Left lung (tissue), 10 donors: Measurements from ENCODE around the gene RSPH6A. TPM values are rescaled to one million over a fixed set of nuclear protein-coding genes. Genes with fewer than 3 reads are reported as not detected.

Source experiments
- ATAC-seq: fragments of 200-7000 bp; cut with Tn5 transposase; one replicate; pipeline ENCODE4 v1.9.1; 2020; ENCODE audit warnings: moderate library complexity
- DNase-seq, 4 donors: peaks; one replicate each; pipeline ENCODE4 v3.0.0-alpha.2; 2013 to 2020
- H3K27ac ChIP-seq, 2 donors: fragments of 200-600 bp; sonication (generic) in 1 of 2; one replicate each; pipeline versions ENCODE4 v1.5.0 to v1.8.0; 2020 to 2021
- H3K27me3 ChIP-seq, 2 donors: fragments of 200-600 bp; sonication (generic) in 1 of 2; one replicate each; pipeline versions ENCODE4 v1.5.0 to v1.8.0; 2020 to 2021
- H3K36me3 ChIP-seq, 2 donors: fragments of 200-600 bp; sonication (generic) in 1 of 2; one replicate each; pipeline versions ENCODE4 v1.5.0 to v1.8.0; 2020 to 2021
- H3K4me1 ChIP-seq, 2 donors: fragments of 200-600 bp; one replicate each; pipeline ENCODE4 v1.8.0; 2021
- H3K4me3 ChIP-seq, 2 donors: fragments of 200-600 bp; sonication (generic) in 1 of 2; one replicate each; pipeline versions ENCODE4 v1.5.0 to v1.8.0; 2020 to 2021; ENCODE audit warnings: mild to moderate bottlenecking in 1 of 2
- H3K9me3 ChIP-seq, 2 donors: fragments of 200-600 bp; sonication (generic) in 1 of 2; one replicate each; pipeline versions ENCODE4 v1.5.0 to v1.8.0; 2020 to 2021
- CTCF ChIP-seq, 2 donors: fragments of 200-600 bp; sonication (generic) in 1 of 2; IDR thresholded peaks; one replicate each; pipeline versions ENCODE4 v1.5.0 to v1.8.0; 2021; ENCODE audit warnings: antibody characterized with exemption in 2 of 2
- intact Hi-C, 2 donors: fragments of 100-400 bp; cut with DNase I; formaldehyde crosslinking; loops; one replicate each; pipeline versions ENCODE4 v1.11.2 to v1.14.2; 2022
- polyA plus RNA-seq, 6 donors: library from polyadenylated mRNA; unstranded; fragments of 120-200 nt; gene quantifications; one replicate each; pipeline ENCODE4 v1.2.1, GENCODE V29; 2013; ENCODE audit not compliant: insufficient read length in 6 of 6
- total RNA-seq, 2 donors: library from RNA; stranded (reverse); fragmentation: NEBNext Ultra II Directional; extraction: Animal tissue kit (Norgen Biotek cat#: 25700); gene quantifications; one replicate each; pipeline ENCODE4 v1.2.1, GENCODE V29; 2021
- donor health status: DM: no; HTN: yes; CAD: no.
- donor health status: DM: no; HTN: no; CAD: no.

The RSPH6A gene
- total and polyA plus RNA-seq, 8 donors = 0.09 to 0.13 TPM; not detected in 6

DNA sequence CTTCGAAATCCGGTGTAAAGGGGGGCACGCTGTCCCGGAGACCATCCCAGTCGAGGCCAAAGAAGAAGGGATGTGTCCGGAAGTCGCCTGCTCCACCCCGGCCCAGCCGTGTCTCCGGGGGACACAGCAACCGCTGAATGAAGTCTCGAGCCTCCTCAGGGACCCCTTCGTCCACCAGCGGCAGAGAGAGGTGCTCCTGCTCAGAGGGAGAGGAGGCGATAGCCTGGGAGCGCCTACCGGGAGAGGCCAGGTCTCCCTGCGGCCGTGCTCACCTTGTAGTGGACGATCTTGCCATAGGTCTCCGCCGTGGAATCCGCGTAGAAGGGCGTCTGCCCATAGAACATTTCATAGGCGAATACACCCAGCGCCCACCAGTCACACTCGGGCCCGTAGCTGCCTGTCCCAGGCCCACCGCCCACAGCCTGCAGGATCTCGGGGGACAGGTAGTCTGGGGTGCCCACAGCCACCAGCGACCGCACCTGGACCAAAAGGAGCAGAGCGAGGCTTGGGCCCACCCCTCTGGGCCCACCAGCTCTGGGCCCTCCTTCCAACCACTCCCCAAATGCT, 37.6 kb downstream of the RSPH6A start:
- peaks cover 8 to 37% of the 10 kb centered on the region in 2 donors for H3K4me1 ChIP-seq
- no peaks in the 10 kb centered on the region for H3K9me3 ChIP-seq
- ATAC-seq (no peak), DNase-seq (peak in 1 of 4 donors; percentile 72)
- peaks cover 0 to 35% of the 10 kb centered on the region in 2 donors for H3K36me3 ChIP-seq
- intact Hi-C loops = no loop called here
- H3K27me3 ChIP-seq = peaks cover 0 to 92% of the 10 kb centered on the region in 2 donors
- H3K4me3 ChIP-seq = no peak overlapping the region
- no peak overlapping the region for H3K27ac ChIP-seq
- no peak for TF ChIP-seq CTCF (IDR thresholded peaks at IDR 0.05)

DNA sequence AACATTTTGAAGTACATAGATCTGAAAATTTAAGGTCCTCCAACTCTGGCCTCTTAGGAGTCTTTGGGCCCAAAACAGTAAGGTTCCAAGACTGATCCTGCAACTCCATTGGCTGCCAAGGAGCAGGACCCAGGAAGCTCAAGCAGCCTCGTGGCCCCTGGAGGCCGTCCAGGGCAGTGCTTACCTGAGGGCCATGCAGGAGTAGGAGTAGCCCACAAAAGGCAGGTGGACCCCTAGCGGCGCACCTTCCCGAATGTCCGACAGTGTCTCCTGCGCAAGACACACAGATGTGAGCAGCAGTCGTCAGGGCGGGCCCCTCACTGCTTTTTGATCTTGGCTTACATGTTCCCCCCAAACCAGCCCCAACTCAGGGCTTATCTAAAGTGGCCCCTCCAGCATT, 40.3 kb downstream of the RSPH6A start:
- Histone ChIP-seq H3K9me3 (no peaks in the 10 kb centered on the region), H3K36me3 (peaks cover 0 to 35% of the 10 kb centered on the region in 2 donors), H3K27me3 (peaks cover 0 to 92% of the 10 kb centered on the region in 2 donors), H3K4me3 (no peak overlapping the region), H3K27ac (no peak overlapping the region), H3K4me1 (peaks cover 3 to 27% of the 10 kb centered on the region in 2 donors)
- intact Hi-C loops = no loop called here
- TF ChIP-seq CTCF (IDR thresholded peaks at IDR 0.05) = no peak
- DNase-seq (peak in 1 of 4 donors; percentile 41), ATAC-seq (no peak)

DNA sequence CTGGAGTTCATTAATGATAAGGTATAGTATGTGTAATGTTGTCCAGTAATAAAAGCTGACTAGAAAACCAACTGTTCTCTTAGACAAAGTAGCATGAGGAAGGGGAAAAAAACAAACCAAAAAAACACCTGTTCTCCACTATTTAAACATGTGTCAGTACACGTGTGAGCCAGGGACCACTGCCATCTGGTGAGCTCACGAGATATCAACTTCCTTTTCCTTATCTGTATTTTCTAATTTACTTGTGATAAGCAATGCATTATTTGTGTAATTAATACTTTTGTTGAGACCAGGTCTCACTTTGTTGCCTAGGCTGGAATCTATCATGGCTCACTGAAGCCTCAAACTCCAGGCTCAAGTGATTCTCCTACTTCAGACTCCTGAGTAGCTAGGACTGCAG, 41.7 kb downstream of the RSPH6A start:
- Histone ChIP-seq H3K4me1 (peaks cover 3 to 28% of the 10 kb centered on the region in 2 donors), H3K9me3 (no peaks in the 10 kb centered on the region), H3K27me3 (peaks cover 0 to 92% of the 10 kb centered on the region in 2 donors), H3K4me3 (no peak overlapping the region), H3K27ac (no peak overlapping the region), H3K36me3 (peaks cover 0 to 35% of the 10 kb centered on the region in 2 donors)
- DNase-seq (no peak), ATAC-seq (no peak)
- intact Hi-C loops = no loop called here
- no peak for TF ChIP-seq CTCF (IDR thresholded peaks at IDR 0.05)

DNA sequence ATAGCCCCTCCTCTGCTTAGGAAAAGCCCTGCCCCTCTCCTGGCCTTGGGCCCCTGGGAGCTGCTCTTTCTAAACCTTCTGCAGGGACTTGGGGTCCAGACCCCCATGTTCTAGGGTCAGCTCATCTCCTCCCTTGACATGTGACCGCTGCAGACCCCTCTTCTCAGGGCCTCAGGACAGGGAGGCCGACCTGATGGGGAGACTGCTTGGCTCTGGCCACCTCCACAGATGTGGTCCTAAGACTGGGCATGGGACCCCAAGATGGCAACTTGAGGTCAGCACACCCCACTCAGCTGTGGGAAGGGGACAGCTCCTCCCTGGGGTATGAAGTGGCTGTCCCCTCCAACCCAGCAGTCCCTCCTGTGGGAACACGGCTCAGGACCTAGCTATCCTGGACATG, 42.2 kb downstream of the RSPH6A start:
- no peaks in the 10 kb centered on the region for H3K9me3 ChIP-seq
- H3K27ac ChIP-seq = no peak overlapping the region
- H3K27me3 ChIP-seq = peaks cover 0 to 92% of the 10 kb centered on the region in 2 donors
- DNase-seq (no peak), ATAC-seq (no peak)
- H3K4me3 ChIP-seq = no peak overlapping the region
- intact Hi-C loops = no loop called here
- no peak for TF ChIP-seq CTCF (IDR thresholded peaks at IDR 0.05)
- H3K36me3 ChIP-seq = peaks cover 0 to 33% of the 10 kb centered on the region in 2 donors
- peaks cover 3 to 33% of the 10 kb centered on the region in 2 donors for H3K4me1 ChIP-seq

GRCh38 chr19:45772130-45772840, 42.8 kb downstream of the RSPH6A start:
- Histone ChIP-seq H3K27ac (no peak overlapping the region), H3K9me3 (no peaks in the 10 kb centered on the region), H3K36me3 (peaks cover 0 to 26% of the 10 kb centered on the region in 2 donors), H3K4me1 (peaks cover 3 to 39% of the 10 kb centered on the region in 2 donors), H3K27me3 (peaks cover 0 to 92% of the 10 kb centered on the region in 2 donors), H3K4me3 (no peak overlapping the region)
- intact Hi-C loops = no loop called here
- no peak for TF ChIP-seq CTCF (IDR thresholded peaks at IDR 0.05)
- ATAC-seq (no peak), DNase-seq (no peak)
